Measurements from ENCODE around the gene OR11L1.
A peak's percentile ranks its signal among the peaks of the same experiment; 100 is the strongest.

Gene OR11L1

GRCh38 chr1:247841796-247842195, at the start of gene OR11L1:
Gene OR11L1, minus strand, starts transcription at chr1:247841896. Its CDS starts 0 bp downstream, at chr1:247841896.
- no peak for DNase-seq

GRCh38 chr1:247884797-247885413, 43.2 kb upstream of the OR11L1 start:
- no peak for DNase-seq

- no peak for DNase-seq
Measured at GRCh38 chr1:247883346-247883745, 41.6 kb upstream of the OR11L1 start.

GRCh38 chr1:247865416-247865815, 23.7 kb upstream of the OR11L1 start:
- no peak for DNase-seq

- no peak for DNase-seq
Measured at GRCh38 chr1:247864644-247865043, 22.9 kb upstream of the OR11L1 start.

GRCh38 chr1:247862756-247863155, 21.1 kb upstream of the OR11L1 start:
- no peak for DNase-seq

- DNase-seq = no peak
Measured at GRCh38 chr1:247857985-247858619, 16.4 kb upstream of the OR11L1 start.

GRCh38 chr1:247857069-247857984, 15.6 kb upstream of the OR11L1 start, which contains the start of gene TRIM58:
Gene TRIM58, plus strand, starts transcription at chr1:247857187. Its CDS starts 60 bp downstream, at chr1:247857247.
- DNase-seq = peak; percentile 63

GRCh38 chr1:247855911-247856310, 14.2 kb upstream of the OR11L1 start:
- no peak for DNase-seq

- DNase-seq = no peak
Measured at GRCh38 chr1:247854899-247855545, 13.3 kb upstream of the OR11L1 start.

- no peak for DNase-seq
Measured at GRCh38 chr1:247849616-247850015, 7.9 kb upstream of the OR11L1 start.

GRCh38 chr1:247848346-247848745, 6.7 kb upstream of the OR11L1 start:
- DNase-seq = no peak

GRCh38 chr1:247845693-247846017, 4.0 kb upstream of the OR11L1 start:
- no peak for DNase-seq

GRCh38 chr1:247845011-247845692, 3.5 kb upstream of the OR11L1 start:
- DNase-seq = no peak

GRCh38 chr1:247843411-247843810, 1.7 kb upstream of the OR11L1 start:
- DNase-seq = no peak

GRCh38 chr1:247840818-247841217, 878 bp downstream of the OR11L1 start:
- no peak for DNase-seq

GRCh38 chr1:247833601-247834000, 8.1 kb downstream of the OR11L1 start:
- no peak for DNase-seq

GRCh38 chr1:247829656-247830055, 12.0 kb downstream of the OR11L1 start:
- DNase-seq = no peak

- DNase-seq = no peak
Measured at GRCh38 chr1:247825362-247825761, 16.3 kb downstream of the OR11L1 start.

- no peak for DNase-seq
Measured at GRCh38 chr1:247824023-247824422, 17.7 kb downstream of the OR11L1 start, which contains the start of gene OR14A16. Gene OR14A16, minus strand, starts transcription at chr1:247824119. Its CDS starts 8,390 bp downstream, at chr1:247815729.

- no peak for DNase-seq
Measured at GRCh38 chr1:247822060-247822459, 19.6 kb downstream of the OR11L1 start.

GRCh38 chr1:247812637-247813036, 29.1 kb downstream of the OR11L1 start:
- DNase-seq = no peak
